ENCODE data around the gene FLT4.

FLT4 gene

GRCh38 chr5:180603076-180603594, 46.3 kb downstream of the FLT4 start:
- DNase-seq: no peak

GRCh38 chr5:180602481-180603075, 46.8 kb downstream of the FLT4 start:
- no peak for DNase-seq

- no peak for DNase-seq
Measured at GRCh38 chr5:180601591-180602480, 47.6 kb downstream of the FLT4 start.

- DNase-seq: no peak
Measured at GRCh38 chr5:180600554-180601041, 48.8 kb downstream of the FLT4 start.

DNA sequence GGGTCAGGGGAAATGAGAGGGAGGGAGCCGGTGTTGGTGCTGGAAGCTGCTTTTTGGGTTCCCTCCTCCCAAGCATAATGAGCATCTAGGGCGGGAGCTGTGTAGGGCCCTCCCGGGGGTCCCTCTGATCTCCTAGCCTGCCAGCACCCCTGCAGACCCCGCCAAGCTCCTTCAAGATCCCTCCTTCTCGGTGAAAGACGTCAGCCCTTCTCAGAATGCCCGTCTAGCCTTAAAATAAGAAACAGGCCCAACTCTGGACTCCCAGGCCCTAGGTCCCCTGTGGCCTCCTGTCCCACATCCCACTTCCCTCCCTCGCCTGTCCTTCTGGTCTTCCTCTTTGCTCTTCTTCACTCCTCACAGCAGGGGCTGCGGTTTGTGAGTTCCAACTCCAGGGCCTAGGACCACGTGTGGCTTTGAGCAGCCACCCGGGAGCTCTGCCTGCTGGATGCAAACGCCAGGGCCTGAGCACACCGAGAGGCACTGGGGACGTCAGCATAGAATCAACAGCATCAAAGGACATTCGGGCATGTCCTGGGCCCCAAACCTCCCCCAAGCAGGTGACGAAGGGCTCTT, 49.3 kb downstream of the FLT4 start:
- DNase-seq: no peak

GRCh38 chr5:180599590-180599914, 49.8 kb downstream of the FLT4 start:
- no peak for DNase-seq

GRCh38 chr5:180598797-180599589, 50.4 kb downstream of the FLT4 start:
- DNase-seq: no peak

DNA sequence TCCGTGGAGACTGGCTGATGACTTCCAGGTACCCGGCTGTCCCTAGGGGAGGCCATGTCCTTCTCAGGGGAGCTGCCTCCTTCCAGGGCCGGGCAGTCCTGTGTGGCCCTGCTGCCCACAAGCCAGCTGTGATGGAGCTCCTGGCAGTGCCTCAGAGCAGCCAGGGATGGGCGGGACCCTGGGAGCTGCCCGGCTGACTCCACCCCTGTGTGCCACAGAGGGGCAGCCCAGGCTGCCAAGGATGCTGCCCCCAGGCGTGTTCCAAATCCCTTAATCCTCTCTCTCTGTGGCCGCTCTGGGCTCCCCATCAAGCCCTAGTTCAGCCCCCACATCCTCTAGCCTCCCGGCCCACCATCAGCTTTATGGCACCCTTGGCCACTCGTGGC, 51.1 kb downstream of the FLT4 start:
- DNase-seq: no peak

DNA sequence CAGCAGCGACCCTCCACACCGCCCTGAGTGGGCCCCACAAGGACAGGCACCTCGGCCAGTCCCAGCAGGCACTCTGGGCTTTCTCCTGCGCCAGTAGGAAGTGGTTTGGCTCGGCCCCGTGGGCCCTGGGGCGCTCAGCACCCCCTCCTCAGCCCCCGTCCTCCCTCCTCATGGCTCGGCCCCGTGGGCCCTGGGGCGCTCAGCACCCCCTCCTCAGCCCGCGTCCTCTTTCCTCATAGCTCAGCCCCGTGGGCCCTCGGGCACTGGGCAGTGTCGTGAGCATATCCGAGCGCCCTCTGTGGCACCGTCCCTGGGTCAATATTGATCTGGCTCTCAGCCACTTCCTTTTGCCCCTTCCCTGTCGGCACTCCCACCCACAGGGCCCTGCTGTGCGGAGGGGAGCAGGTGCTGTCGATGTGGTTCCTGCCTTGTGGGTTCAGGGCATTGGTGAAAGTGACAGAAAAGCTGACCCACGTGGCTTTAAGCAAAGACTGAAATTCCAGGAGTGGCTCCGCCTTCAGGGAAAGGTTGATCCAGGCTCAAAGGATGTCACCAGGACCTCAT, 52.6 kb downstream of the FLT4 start:
- no peak for DNase-seq

DNA sequence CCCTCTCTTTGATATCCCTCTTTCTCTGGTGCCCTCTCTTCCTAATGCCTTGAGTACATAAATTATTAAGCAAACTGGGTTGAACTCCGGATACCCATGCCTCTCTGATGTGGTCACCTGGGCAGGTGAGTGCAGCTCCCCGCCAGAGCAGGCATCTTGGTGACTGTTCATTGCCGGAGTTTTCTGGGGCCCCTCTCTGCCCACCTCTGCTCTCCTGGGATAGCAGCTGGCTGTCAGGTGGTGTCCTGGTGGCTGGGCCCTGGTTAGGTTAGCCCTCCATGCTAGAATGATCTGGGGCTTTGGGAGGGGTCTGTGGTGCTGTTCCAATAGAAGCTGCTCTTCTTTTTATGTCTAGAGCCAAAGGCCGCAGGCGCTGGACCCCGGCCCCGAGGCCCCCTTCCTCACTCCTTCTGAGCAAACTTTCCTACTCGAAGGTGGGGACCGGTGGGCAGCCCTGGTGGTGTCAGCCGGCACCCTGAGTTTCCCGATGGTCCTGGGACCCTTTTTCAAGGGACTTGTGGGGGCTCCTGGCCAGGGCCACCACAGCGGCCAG, 53.2 kb downstream of the FLT4 start:
- DNase-seq: no peak

DNA sequence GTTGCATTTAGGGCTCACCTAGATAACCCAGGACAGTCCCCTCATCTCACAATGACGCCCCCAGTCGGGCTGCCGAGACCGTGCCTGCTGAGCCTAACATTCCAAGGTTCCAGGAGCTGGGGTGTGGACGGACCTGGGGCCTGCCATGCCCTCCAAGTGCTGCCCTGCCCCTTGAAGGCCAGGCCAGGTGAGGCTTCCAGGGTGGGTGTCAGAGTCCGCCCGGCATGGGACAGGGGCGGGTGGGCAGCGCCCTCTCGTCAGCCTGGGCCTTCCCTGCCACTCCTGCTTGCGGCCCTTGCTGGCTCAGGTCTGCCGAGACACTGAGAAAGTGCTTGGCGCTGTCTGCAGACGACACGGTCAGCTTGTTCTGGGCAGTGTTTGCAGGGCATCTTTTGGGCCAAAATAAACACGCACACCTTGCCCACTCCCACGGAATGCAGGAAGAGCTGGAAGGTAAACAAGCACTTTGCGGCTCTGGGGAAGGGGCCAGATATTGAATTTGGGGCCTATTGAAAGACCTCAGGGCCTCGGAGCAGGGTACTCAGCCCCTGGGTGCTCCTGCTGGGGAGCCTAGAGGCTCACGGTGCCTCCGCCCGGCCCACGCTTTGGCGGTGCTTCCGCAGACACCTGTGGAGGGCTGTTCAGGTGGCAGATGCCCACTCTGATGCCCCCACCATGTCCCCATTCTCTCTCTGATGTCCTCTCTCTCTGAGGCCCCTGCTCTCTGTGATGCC, 53.9 kb downstream of the FLT4 start:
- DNase-seq: no peak

DNA sequence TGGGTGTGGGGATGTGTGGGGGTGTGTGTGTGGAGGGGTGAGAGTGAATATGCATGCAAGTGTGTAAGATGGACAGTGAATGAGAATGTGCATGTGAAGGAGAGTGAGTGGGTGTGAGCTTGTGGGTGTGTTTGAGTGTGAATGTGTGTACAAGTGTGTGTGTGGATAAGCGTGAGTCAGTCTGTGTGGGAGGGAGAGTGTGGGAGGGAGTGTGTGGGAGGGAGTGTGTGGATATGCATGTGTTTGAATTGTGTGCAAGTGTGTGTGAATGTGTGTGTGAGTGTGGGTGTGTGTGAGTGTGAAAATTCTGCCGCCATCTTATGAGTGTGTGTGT, 54.4 kb downstream of the FLT4 start:
- DNase-seq: no peak

DNA sequence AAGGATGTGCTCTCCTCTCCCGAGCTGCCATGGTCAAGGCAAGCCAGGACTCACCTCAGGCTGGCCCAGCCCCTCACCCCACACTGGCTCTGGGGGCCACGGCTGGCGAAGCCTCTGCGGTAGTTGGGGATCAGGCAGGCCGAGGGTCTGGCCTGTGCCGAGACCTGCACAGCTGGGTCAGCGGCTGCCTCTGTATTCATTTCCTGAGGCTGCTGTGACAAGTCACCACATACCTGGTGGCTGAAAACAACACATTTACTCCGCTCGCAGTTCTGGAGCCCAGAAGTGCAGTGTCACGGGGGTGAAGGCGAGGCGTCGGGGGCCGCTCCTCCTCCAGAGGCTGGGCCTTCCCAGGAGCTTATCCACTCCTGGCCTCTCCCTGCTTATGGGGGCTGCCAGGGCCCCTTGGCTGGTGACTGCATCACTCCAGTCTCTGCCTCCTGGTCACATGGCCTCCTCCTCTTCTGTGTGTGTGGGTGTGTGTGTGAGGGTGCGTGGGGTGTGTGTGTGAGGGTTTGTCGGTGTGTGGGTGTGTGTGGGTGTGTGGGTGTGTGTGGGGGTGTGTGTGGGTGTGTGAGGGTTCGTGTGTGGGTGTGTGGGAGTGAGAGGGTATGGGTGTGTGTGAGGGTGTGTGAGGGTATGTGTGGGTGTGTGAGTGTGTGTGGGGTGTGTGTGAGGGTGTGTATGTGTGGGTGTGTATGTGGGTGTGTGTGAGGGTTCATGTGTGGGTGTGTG, 54.9 kb downstream of the FLT4 start:
- DNase-seq: no peak

- DNase-seq: no peak
Measured at GRCh38 chr5:180593446-180594206, 55.8 kb downstream of the FLT4 start.

DNA sequence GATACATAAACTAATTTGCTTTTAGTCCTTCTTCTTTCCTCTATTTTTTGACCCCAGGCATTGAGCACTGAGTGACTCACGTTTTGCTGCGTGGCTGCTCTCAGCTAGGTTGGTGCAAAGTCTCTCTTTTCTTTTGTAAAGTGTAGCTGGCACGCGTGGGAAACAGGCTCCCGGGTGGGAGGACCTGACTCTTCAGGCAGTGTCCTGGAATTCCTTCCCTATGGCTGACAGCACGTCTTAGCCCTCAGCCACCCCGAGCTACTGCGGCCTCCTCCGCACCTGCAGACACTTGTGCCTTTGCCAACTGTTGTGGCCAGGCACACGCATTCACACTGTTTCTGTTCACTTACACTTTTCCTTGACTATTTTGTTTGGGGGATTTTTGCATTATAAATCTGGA, 57.2 kb downstream of the FLT4 start:
- no peak for DNase-seq

DNA sequence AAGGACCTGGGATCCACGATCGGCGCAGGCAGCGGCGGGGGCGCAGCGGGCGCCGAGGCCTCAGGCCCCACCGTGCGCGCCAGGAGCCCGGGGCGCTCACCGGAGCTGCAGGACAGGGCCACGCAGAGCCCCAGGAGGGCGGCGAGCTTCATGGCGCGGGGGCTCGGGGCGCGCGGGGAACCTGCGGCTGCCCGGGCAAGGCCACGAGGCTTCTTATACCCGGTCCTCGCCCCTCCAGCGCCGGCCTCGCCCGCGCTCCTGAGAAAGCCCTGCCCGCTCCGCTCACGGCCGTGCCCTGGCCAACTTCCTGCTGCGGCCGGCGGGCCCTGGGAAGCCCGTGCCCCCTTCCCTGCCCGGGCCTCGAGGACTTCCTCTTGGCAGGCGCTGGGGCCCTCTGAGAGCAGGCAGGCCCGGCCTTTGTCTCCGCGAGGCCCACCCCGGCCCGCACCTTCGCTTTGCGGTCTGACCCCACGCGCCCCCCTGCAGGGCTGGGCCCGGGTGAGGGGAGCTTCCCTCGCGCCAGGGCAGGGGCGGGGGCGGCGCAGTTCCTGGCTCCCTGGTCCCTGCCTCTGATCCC, 58.0 kb downstream of the FLT4 start, which contains the start of gene SCGB3A1:
Gene SCGB3A1 (minus strand): TSS at position 189 of the 577 bp plus-strand sequence. CDS start 37 bp downstream, at position 152.
- no peak for DNase-seq

DNA sequence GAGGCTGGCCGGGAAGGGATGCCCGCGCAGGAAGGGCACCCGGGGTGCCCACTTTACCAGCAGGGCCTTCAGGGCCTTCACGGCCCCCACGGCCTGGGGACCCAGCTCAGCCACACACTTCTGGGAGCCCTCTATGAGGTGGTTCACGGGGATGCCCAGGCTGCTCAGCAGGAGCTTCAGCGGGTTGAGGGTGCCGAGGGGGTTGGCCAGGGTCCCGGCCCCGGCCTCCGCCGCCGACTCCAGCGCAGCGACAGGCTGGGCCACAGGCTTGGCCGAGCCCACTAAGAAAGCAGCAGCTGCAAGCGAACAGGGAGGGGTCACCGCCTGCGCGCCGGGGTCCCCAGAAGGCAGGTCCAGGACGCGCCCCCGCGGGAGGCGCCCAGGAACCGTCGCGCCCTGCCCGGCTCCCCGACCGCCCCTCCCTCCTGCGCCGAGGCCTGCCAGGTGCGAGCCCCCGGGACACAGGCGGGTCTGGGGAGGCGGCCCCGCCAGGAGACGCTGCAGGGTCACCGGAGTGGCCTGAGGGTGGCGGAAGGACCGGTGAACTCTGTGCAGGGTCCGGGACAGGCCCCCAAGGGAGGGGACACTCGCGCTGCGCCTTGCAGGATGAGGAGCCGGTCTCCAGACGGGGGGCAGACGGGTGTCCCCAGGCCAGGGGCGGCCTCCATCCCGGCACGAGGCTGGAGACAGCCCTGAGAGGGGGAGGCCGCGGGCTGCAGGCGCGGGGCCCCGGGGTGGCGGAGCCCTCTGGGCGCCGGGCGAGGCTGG, 58.7 kb downstream of the FLT4 start:
- DNase-seq: no peak

DNA sequence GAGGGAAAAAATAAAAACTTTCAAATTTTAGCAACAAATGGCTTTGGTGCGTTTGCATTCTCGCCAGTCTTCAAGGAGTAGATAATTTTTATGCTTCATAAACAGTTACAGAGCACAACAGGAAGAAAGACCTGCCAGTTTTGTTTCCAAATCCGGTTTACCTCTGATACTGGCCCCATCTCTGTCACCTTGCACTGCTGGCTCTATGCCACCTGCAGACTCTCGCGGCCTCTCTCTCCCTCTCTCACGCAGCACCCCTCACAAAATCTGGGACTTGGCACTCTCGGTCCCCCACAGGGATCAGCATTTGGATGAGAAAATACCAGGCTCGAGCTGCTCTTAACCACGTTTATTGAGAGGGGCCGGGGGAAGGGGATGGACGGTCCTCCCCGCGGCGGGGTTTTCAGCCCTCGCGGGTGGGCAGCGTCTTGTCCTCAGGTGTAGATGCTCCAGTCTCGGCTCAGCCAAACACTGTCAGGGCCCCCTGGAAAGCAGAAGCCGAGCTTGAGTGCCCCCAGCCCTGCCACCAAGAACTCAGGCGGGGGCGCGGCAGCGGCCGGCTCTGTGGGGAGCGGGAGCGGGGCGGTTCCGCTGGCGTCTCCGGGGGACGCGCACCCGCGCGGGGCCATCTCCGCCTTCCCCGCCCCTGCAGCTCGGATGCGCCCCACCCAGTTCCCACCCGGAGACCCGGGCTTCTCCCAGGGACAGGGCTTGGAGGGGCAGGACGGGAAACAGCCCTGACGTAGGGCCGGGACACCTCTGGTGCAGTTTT, 59.4 kb downstream of the FLT4 start:
- DNase-seq: no peak
